BLaER1 treated with 17β-estradiol and CSF1 and Interleukin-3, amounts not matched to agents 10 nM and 100 nM (cell line): Measurements from ENCODE around the gene CABLES1.
A peak's percentile ranks its signal among the peaks of the same experiment; 100 is the strongest.

Experiments used
- H3K27ac ChIP-seq, 11 experiments: shearing (Covaris generic); formaldehyde crosslinking; 2 replicates each; pipeline ENCODE4 v1.8.1; 2022
- H3K27me3 ChIP-seq, 11 experiments: shearing (Covaris generic); formaldehyde crosslinking; 2 replicates each; pipeline ENCODE4 v1.8.1; 2022
- H3K36me3 ChIP-seq, 11 experiments: shearing (Covaris generic); formaldehyde crosslinking; 2 replicates each; pipeline ENCODE4 v1.8.1; 2022
- H3K4me1 ChIP-seq, 10 experiments: shearing (Covaris generic); formaldehyde crosslinking; 2 replicates each; pipeline ENCODE4 v1.8.1; 2022
- H3K4me2 ChIP-seq, 11 experiments: shearing (Covaris generic); formaldehyde crosslinking; 2 replicates each; pipeline ENCODE4 v1.8.1; 2022
- H3K4me3 ChIP-seq, 10 experiments: shearing (Covaris generic); formaldehyde crosslinking; 2 replicates each; pipeline ENCODE4 v1.8.1; 2022
- H3K9ac ChIP-seq, 11 experiments: shearing (Covaris generic); formaldehyde crosslinking; 2 replicates each; pipeline ENCODE4 v1.8.1; 2022
- H3K9me3 ChIP-seq, 11 experiments: shearing (Covaris generic); formaldehyde crosslinking; replicated peaks in 1 of 11; 2 replicates each; pipeline ENCODE4 v1.8.1; 2022
- H4K20me1 ChIP-seq, 11 experiments: shearing (Covaris generic); formaldehyde crosslinking; 2 replicates each; pipeline ENCODE4 v1.8.1; 2022
- Cebpa-rat ChIP-seq, 11 experiments: shearing (Covaris generic); IDR thresholded peaks; 2 replicates each; pipeline ENCODE4 v1.8.1; 2022

The CABLES1 gene

DNA sequence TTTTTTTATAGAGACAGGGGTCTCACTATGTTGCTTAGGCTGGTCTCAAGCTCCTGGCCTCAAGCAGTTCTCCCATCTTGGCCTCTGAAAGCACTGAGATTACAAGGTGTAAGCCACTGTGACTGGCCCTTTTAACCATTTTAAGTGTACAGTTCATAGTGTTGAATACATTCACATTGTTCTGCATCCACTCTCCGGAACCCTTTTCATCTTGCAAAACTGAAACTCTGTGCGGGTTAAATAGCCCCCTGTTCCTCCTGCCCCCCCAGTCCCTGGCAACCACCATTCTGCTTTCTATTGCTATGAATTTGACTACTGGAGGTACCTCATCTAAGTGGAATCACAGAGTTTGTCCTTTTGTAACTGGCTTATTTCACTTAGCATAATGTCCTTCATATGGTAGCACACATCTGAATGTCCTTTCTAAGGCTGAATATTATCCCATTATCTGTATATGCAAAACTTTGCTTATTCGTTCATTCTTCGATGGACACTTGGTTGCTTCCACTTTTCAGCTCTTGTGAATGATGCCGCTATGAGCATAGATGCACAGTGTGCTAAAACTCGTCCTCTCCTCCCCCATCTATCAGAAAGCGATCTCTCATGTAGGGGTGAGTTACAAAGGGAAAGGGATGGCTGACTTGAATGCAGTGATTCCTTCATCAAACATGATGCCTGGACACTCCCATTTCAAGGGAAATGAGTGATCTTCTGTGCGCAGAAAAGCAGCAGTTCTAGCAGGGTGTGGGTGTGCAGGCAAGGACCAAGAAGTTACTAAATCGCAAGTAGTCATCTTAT lies 30.2 kb downstream of the CABLES1 start:
- Histone ChIP-seq H3K9ac (no peak overlapping the region), H3K4me1 (peaks cover 0 to 13% (median 7%) of the 10 kb centered on the region in 10 experiments; a peak in 13 of 20 replicates), H4K20me1 (peaks cover 0 to 99% (median 0%) of the 10 kb centered on the region in 11 experiments; a peak in 4 of 22 replicates), H3K4me3 (no peak overlapping the region), H3K9me3 (no peaks in the 10 kb centered on the region), H3K4me2 (no peak overlapping the region), H3K36me3 (peaks cover 0 to 25% (median 0%) of the 10 kb centered on the region in 11 experiments; a peak in 3 of 22 replicates), H3K27me3 (no peaks in the 10 kb centered on the region), H3K27ac (no peak overlapping the region)
- no peak for TF ChIP-seq Cebpa-rat (IDR thresholded peaks at IDR 0.05)

DNA sequence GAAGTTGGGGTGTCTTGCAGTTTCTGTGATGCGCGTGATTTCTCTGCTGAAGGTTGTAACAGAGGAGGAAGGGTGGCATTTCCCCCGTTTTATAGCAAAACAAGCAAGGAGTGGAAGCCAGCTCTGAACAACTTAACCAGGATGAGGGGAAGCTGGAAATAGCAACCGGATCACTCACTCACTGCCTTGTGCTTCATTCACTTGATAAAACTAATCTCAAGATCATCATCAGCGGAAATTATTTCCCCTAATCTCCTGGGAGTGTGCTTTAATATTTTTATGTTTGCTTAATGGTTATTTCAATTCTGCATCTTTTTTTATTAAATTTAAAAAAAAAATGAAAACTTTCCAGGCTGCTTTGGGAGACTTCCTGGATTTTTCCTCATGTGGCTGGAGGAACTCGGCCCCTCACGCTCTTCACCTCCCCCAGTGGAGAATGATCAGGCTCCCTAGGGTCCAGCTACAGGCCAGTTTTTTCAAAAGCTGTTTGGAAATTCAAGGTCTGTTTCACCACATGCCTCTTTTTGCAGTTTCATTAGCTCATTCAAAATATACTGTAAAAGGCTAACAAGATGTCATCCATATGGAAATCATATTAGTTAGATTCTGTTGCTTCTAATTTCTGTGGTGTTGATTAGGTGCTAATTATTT lies 31.7 kb downstream of the CABLES1 start:
- Histone ChIP-seq H3K27me3 (no peaks in the 10 kb centered on the region), H4K20me1 (peaks cover 0 to 99% (median 0%) of the 10 kb centered on the region in 11 experiments; a peak in 5 of 22 replicates), H3K4me2 (peak overlapping the region in 5 of 11 experiments; percentile 21 to 47 (median 35); a peak in 7 of 22 replicates), H3K27ac (no peak overlapping the region), H3K4me1 (peaks cover 0 to 13% (median 7%) of the 10 kb centered on the region in 10 experiments; a peak in 13 of 20 replicates), H3K4me3 (no peak overlapping the region), H3K36me3 (peaks cover 0 to 28% (median 0%) of the 10 kb centered on the region in 11 experiments; a peak in 3 of 22 replicates), H3K9ac (0 out of 22 replicates have a peak overlapping the region, but pooled peaks of 1 of the 11 experiments have one; percentile 6), H3K9me3 (0 out of 22 replicates have a peak, but pooled peaks cover 0 to 5% (median 0%) of the 10 kb centered on the region in 11 experiments)
- no peak for TF ChIP-seq Cebpa-rat (IDR thresholded peaks at IDR 0.05)

DNA sequence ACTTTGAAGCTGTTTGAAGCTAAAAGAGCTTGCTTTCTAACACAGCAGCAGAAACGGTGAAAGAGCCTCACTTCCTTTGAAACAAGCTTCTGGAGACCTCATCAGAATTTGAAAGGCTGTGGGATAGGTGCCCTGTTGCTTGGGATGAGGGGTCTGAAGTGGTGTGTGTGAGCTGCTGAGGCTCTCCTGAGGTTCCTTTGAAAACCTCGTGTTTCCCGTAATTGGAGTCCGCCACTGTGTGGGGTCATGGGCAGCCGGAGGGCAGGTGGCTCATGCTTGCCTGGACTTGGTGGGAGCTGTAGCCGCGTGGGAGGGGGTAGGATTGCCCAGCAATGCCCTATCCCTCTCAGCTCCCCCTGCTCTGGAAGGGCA lies 34.4 kb downstream of the CABLES1 start:
- Histone ChIP-seq H4K20me1 (peaks cover 0 to 99% (median 0%) of the 10 kb centered on the region in 11 experiments; a peak in 5 of 22 replicates), H3K4me1 (peaks cover 0 to 13% (median 7%) of the 10 kb centered on the region in 10 experiments; a peak in 13 of 20 replicates), H3K4me3 (no peak overlapping the region), H3K9me3 (0 out of 22 replicates have a peak, but pooled peaks cover 0 to 5% (median 0%) of the 10 kb centered on the region in 11 experiments), H3K36me3 (peaks cover 0 to 24% (median 0%) of the 10 kb centered on the region in 11 experiments; a peak in 3 of 22 replicates), H3K9ac (no peak overlapping the region), H3K27ac (no peak overlapping the region), H3K4me2 (no peak overlapping the region), H3K27me3 (no peaks in the 10 kb centered on the region)
- no peak for TF ChIP-seq Cebpa-rat (IDR thresholded peaks at IDR 0.05)

GRCh38 chr18:23170137-23170536 lies 34.9 kb downstream of the CABLES1 start:
- no peak overlapping the region for H3K9ac ChIP-seq
- 0 out of 22 replicates have a peak, but pooled peaks cover 0 to 5% (median 0%) of the 10 kb centered on the region in 11 experiments for H3K9me3 ChIP-seq
- H3K4me1 ChIP-seq, result peaks cover 0 to 13% (median 7%) of the 10 kb centered on the region in 10 experiments; a peak in 13 of 20 replicates
- no peak overlapping the region for H3K27ac ChIP-seq
- peaks cover 0 to 98% (median 0%) of the 10 kb centered on the region in 11 experiments; a peak in 5 of 22 replicates for H4K20me1 ChIP-seq
- peaks cover 0 to 24% (median 0%) of the 10 kb centered on the region in 11 experiments; a peak in 3 of 22 replicates for H3K36me3 ChIP-seq
- no peak for TF ChIP-seq Cebpa-rat (IDR thresholded peaks at IDR 0.05)
- H3K27me3 ChIP-seq, result no peaks in the 10 kb centered on the region
- no peak overlapping the region for H3K4me2 ChIP-seq
- H3K4me3 ChIP-seq, result no peak overlapping the region

- peaks cover 0 to 98% (median 0%) of the 10 kb centered on the region in 11 experiments; a peak in 4 of 22 replicates for H4K20me1 ChIP-seq
- peaks cover 0 to 31% (median 0%) of the 10 kb centered on the region in 11 experiments; a peak in 3 of 22 replicates for H3K36me3 ChIP-seq
- H3K4me3 ChIP-seq, result no peak overlapping the region
- no peak overlapping the region for H3K27ac ChIP-seq
- no peak overlapping the region for H3K9ac ChIP-seq
- no peak for TF ChIP-seq Cebpa-rat (IDR thresholded peaks at IDR 0.05)
- H3K4me1 ChIP-seq, result peaks cover 0 to 8% (median 7%) of the 10 kb centered on the region in 10 experiments; a peak in 13 of 20 replicates
- 0 out of 22 replicates have a peak, but pooled peaks cover 0 to 5% (median 0%) of the 10 kb centered on the region in 11 experiments for H3K9me3 ChIP-seq
- H3K4me2 ChIP-seq, result peak overlapping the region in 1 of 11 experiments; percentile 3; a peak in 1 of 22 replicates
- H3K27me3 ChIP-seq, result no peaks in the 10 kb centered on the region
Observed at GRCh38 chr18:23171581-23172156, 36.4 kb downstream of the CABLES1 start.

DNA sequence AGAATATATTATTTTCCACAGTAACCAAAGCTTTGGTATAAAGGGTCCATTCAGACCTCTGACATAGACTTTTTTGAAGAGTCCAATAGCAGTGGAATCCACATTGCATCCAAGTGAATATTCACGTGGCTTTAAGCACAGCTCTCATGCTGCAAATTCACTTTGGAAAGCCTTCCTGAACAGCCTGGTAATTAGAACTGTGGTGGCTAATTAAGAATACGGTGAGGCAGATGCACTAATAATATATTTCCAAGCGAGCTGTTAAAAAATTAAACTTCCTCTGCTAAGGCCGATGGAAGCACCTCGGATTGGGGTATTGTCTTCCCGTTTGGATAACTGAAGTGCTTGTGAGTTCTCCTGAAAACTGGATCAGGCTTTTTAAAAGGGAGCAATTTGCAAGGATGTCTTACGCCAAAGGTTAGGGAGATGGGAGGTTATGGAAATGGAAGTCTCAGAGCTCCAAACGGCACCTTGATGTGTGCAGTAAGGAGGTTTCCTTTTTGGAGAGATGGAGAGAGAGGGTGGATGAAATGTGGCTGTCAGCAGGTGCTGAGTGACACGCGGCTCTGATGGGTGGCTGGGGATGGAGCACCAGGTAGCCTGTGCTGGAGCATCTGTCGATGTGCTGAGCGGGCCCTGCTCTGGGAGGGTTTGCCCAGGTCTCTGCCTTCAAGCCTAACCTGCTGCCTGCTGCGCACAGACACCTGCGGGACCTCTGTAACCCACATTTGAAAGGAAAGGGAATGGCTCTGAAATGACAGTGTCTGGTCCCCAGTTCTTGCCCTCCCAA lies 37.5 kb downstream of the CABLES1 start:
- H3K27me3 ChIP-seq, result no peaks in the 10 kb centered on the region
- H3K9me3 ChIP-seq, result 0 out of 22 replicates have a peak, but pooled peaks cover 0 to 5% (median 0%) of the 10 kb centered on the region in 11 experiments
- no peak for TF ChIP-seq Cebpa-rat (IDR thresholded peaks at IDR 0.05)
- H3K4me2 ChIP-seq, result no peak overlapping the region
- H3K4me1 ChIP-seq, result no peaks in the 10 kb centered on the region
- H3K9ac ChIP-seq, result no peak overlapping the region
- H3K4me3 ChIP-seq, result no peak overlapping the region
- peaks cover 0 to 36% (median 0%) of the 10 kb centered on the region in 11 experiments; a peak in 3 of 22 replicates for H3K36me3 ChIP-seq
- H4K20me1 ChIP-seq, result peaks cover 0 to 99% (median 0%) of the 10 kb centered on the region in 11 experiments; a peak in 4 of 22 replicates
- no peak overlapping the region for H3K27ac ChIP-seq

- H3K4me2 ChIP-seq, result no peak overlapping the region
- H4K20me1 ChIP-seq, result peaks cover 0 to 99% (median 0%) of the 10 kb centered on the region in 11 experiments; a peak in 4 of 22 replicates
- H3K4me1 ChIP-seq, result no peaks in the 10 kb centered on the region
- no peak overlapping the region for H3K4me3 ChIP-seq
- H3K9me3 ChIP-seq, result 0 out of 22 replicates have a peak, but pooled peaks cover 0 to 5% (median 0%) of the 10 kb centered on the region in 11 experiments
- H3K9ac ChIP-seq, result no peak overlapping the region
- H3K36me3 ChIP-seq, result peaks cover 0 to 39% (median 0%) of the 10 kb centered on the region in 11 experiments; a peak in 3 of 22 replicates
- TF ChIP-seq Cebpa-rat (IDR thresholded peaks at IDR 0.05), result no peak
- H3K27me3 ChIP-seq, result no peaks in the 10 kb centered on the region
- H3K27ac ChIP-seq, result no peak overlapping the region
Observed at GRCh38 chr18:23173912-23174311, 38.6 kb downstream of the CABLES1 start.
